ENCODE results near the gene PUS7. TPM values are rescaled to one million over a fixed set of nuclear protein-coding genes. Genes with fewer than 3 reads are reported as not detected.
"Not testable (repeated sequence)": the region's sequence is repeated elsewhere in the genome, so short reads cannot be mapped to it uniquely, and the experiment has no call there.

Gene PUS7
- total and polyA plus RNA-seq, 9 donors, result 4.0 to 19.6 (median 10.3) TPM

DNA sequence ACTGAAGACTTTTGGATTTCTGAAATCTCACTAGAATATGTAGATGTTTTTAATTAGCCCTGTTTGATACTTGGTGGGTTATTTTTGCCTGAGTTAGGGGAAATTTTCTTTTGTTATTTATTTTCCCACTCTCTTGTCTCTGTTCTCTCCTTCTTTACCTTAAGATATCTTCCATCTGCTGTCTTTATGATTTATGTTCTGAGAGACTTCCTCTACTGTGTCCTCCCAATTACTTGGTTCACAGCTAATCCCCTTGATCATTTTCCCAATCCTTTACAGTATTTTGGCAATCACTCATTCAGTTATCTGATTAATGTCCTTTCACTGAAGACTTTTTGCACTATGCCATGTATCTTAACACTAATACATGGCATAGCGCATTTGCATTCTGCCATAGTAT, 83.8 kb downstream of the PUS7 start:
- intact Hi-C loops (cut with DNase I), result no loop called here
- no peaks in the 10 kb centered on the region for H3K36me3 ChIP-seq
- WGBS, 3 donors, result 98 to 100% (median 99%) methylated on average over 1 of the region's 1 CpG
- no peak for DNase-seq
- no peaks in the 10 kb centered on the region for H3K9me3 ChIP-seq
- H3K4me3 ChIP-seq, result no peak overlapping the region
- no peaks in the 10 kb centered on the region for H3K27me3 ChIP-seq
- TF ChIP-seq EP300 (IDR thresholded peaks at IDR 0.05) (no peak), POLR2A (IDR thresholded peaks at IDR 0.05) (no peak)
- TF ChIP-seq, protein P1, sequence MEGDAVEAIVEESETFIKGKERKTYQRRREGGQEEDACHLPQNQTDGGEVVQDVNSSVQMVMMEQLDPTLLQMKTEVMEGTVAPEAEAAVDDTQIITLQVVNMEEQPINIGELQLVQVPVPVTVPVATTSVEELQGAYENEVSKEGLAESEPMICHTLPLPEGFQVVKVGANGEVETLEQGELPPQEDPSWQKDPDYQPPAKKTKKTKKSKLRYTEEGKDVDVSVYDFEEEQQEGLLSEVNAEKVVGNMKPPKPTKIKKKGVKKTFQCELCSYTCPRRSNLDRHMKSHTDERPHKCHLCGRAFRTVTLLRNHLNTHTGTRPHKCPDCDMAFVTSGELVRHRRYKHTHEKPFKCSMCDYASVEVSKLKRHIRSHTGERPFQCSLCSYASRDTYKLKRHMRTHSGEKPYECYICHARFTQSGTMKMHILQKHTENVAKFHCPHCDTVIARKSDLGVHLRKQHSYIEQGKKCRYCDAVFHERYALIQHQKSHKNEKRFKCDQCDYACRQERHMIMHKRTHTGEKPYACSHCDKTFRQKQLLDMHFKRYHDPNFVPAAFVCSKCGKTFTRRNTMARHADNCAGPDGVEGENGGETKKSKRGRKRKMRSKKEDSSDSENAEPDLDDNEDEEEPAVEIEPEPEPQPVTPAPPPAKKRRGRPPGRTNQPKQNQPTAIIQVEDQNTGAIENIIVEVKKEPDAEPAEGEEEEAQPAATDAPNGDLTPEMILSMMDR (IDR thresholded peaks at IDR 0.05), result no peak
- no peak overlapping the region for H3K27ac ChIP-seq
- H3K4me1 ChIP-seq (ENCODE audit: insufficient read depth), result no peaks in the 10 kb centered on the region

- H3K27ac ChIP-seq; H3K4me3 ChIP-seq; H3K36me3 ChIP-seq; DNase-seq; H3K4me1 ChIP-seq (ENCODE audit: insufficient read depth); intact Hi-C loops (cut with DNase I); H3K27me3 ChIP-seq; H3K9me3 ChIP-seq: not testable (repeated sequence)
- 88 to 89% (median 89%) methylated on average over 6 of the region's 6 CpGs for WGBS, 3 donors
These were observed 84.7 kb downstream of the PUS7 start for GRCh38 chr7:105437356-105437755.

GRCh38 chr7:105429746-105430612, 92.1 kb downstream of the PUS7 start:
- DNase-seq, result peak in 2 of 5 donors; percentile 13 to 28
- intact Hi-C loops (cut with DNase I), result no loop called here
- WGBS, 3 donors, result 32 to 34% (median 34%) methylated on average over 4 of the region's 4 CpGs

GRCh38 chr7:105426606-105427146, 95.4 kb downstream of the PUS7 start:
- intact Hi-C loops (cut with DNase I), result no loop called here
- Histone ChIP-seq H3K4me1 (ENCODE audit: insufficient read depth) (no peaks in the 10 kb centered on the region), H3K27me3 (no peaks in the 10 kb centered on the region), H3K9me3 (no peaks in the 10 kb centered on the region), H3K4me3 (no peak overlapping the region), H3K27ac (no peak overlapping the region), H3K36me3 (no peaks in the 10 kb centered on the region)
- TF ChIP-seq EP300 (IDR thresholded peaks at IDR 0.05) (no peak), POLR2A (IDR thresholded peaks at IDR 0.05) (no peak)
- TF ChIP-seq, protein P1 (IDR thresholded peaks at IDR 0.05), result no peak
- 76 to 83% (median 78%) methylated on average over 2 of the region's 2 CpGs for WGBS, 3 donors
- DNase-seq, result no peak

More at GRCh38 chr7:105429746-105430612, 92.1 kb downstream of the PUS7 start:
- Histone ChIP-seq H3K27me3 (no peaks in the 10 kb centered on the region), H3K27ac (no peak overlapping the region), H3K4me1 (ENCODE audit: insufficient read depth) (no peaks in the 10 kb centered on the region), H3K4me3 (no peak overlapping the region), H3K9me3 (no peaks in the 10 kb centered on the region), H3K36me3 (no peaks in the 10 kb centered on the region)
- TF ChIP-seq, protein P1 (IDR thresholded peaks at IDR 0.05), result no peak
- TF ChIP-seq EP300 (IDR thresholded peaks at IDR 0.05) (no peak), POLR2A (IDR thresholded peaks at IDR 0.05) (no peak)

DNA sequence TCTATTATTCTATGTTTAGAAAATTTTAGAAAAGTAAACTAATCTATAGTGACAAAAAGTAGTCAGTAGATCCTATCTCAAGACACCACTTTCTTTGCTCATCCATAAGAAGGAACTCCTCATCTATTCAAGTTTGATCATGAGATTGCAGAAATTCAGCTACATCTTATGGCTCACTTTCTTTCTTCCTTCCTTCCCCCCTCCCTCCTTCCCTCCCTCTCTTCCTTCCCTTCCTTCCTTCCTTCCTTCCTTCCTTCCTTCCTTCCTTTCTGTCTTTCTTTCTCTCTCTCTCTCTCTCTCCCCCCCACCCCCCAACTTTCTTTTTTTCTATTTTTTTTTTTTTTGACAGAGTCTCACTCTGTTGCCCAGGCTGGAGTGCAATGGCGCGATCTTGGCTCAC, 98.1 kb downstream of the PUS7 start:
- intact Hi-C loops (cut with DNase I), result no loop called here
- Histone ChIP-seq H3K36me3 (no peaks in the 10 kb centered on the region), H3K27me3 (no peaks in the 10 kb centered on the region), H3K27ac (no peak overlapping the region), H3K4me1 (ENCODE audit: insufficient read depth) (no peaks in the 10 kb centered on the region), H3K4me3 (no peak overlapping the region), H3K9me3 (no peaks in the 10 kb centered on the region)
- TF ChIP-seq EP300 (IDR thresholded peaks at IDR 0.05) (no peak), POLR2A (IDR thresholded peaks at IDR 0.05) (no peak)
- TF ChIP-seq, protein P1 (IDR thresholded peaks at IDR 0.05), result no peak
- 94 to 100% (median 100%) methylated on average over 2 of the region's 2 CpGs for WGBS, 3 donors
- DNase-seq, result no peak
